Mesendoderm (in vitro differentiated cells): ENCODE results near the gene KAT8.
"Not testable (repeated sequence)": the region's sequence is repeated elsewhere in the genome, so short reads cannot be mapped to it uniquely, and the experiment has no call there.

ENCODE experiments used
- DNase-seq: peaks from one replicate; pipeline ENCODE4 v3.0.0; 2013
- H2AK5ac ChIP-seq: 2 replicates; pipeline ENCODE4 v1.6.1; 2013; ENCODE audit warnings: low read length, inconsistent platforms
- H2BK120ac ChIP-seq: 2 replicates; pipeline ENCODE4 v1.6.1; 2013; ENCODE audit warnings: low read depth, mild to moderate bottlenecking, low read length, moderate library complexity, mixed read lengths
- H2BK15ac ChIP-seq: replicated peaks from 2 replicates; pipeline ENCODE4 v1.6.1; 2013; ENCODE audit warnings: low read depth, mild to moderate bottlenecking, moderate library complexity
- H2BK5ac ChIP-seq: 2 replicates; pipeline ENCODE4 v1.6.1; 2013; ENCODE audit warnings: low read length, inconsistent platforms
- H3K18ac ChIP-seq: 2 replicates; pipeline ENCODE4 v1.6.1; 2013; ENCODE audit warnings: mild to moderate bottlenecking, low read length, mixed read lengths
- H3K23ac ChIP-seq: one replicate; pipeline ENCODE4 v1.6.1; 2013; ENCODE audit warnings: low read length
- H3K27ac ChIP-seq: 2 replicates; pipeline ENCODE4 v1.5.1; 2013; ENCODE audit warnings: low read depth, mild to moderate bottlenecking, inconsistent platforms, low read length, moderate library complexity
- H3K27me3 ChIP-seq: 2 replicates; pipeline ENCODE4 v1.6.1; 2013; ENCODE audit warnings: low read length, control low read depth, mild to moderate bottlenecking, inconsistent platforms; ENCODE audit not compliant: insufficient read depth, poor library complexity
- H3K36me3 ChIP-seq: 2 replicates; pipeline ENCODE4 v1.6.1; 2013; ENCODE audit warnings: low read length, inconsistent platforms; ENCODE audit not compliant: control insufficient read depth, insufficient read depth
- H3K4ac ChIP-seq: one replicate; pipeline ENCODE4 v1.6.1; 2013; ENCODE audit warnings: low read depth, mild to moderate bottlenecking, low read length, moderate library complexity
- H3K4me1 ChIP-seq: 2 replicates; pipeline ENCODE4 v1.6.1; 2013; ENCODE audit warnings: low read depth, low read length, inconsistent platforms; ENCODE audit not compliant: control insufficient read depth
- H3K4me2 ChIP-seq: 2 replicates; pipeline ENCODE4 v1.6.1; 2013; ENCODE audit warnings: low read length
- H3K4me3 ChIP-seq: 2 replicates; pipeline ENCODE4 v1.5.1; 2013; ENCODE audit warnings: mild to moderate bottlenecking, low read length
- H3K56ac ChIP-seq: one replicate; pipeline ENCODE4 v1.6.1; 2013; ENCODE audit warnings: low read length
- H3K79me1 ChIP-seq: 2 replicates; pipeline ENCODE4 v1.6.1; 2013; ENCODE audit warnings: low read length, inconsistent platforms
- H3K79me2 ChIP-seq: 2 replicates; pipeline ENCODE4 v1.6.1; 2013; ENCODE audit warnings: mild to moderate bottlenecking, low read length; ENCODE audit not compliant: control insufficient read depth, insufficient read depth
- H3K9ac ChIP-seq: 2 replicates; pipeline ENCODE4 v1.6.1; 2013; ENCODE audit warnings: low read length, inconsistent platforms
- H4K5ac ChIP-seq: one replicate; pipeline ENCODE4 v1.6.1; 2013; ENCODE audit warnings: low read length
- H4K8ac ChIP-seq: one replicate; pipeline ENCODE4 v1.6.1; 2013; ENCODE audit warnings: low read depth, mild to moderate bottlenecking, control low read depth, low read length, moderate library complexity
- WGBS: extraction: QIAGEN DNeasy Blood & Tissue Kit; methylation state at CpG from one replicate; pipeline ENCODE4 v1.1.7; 2013; ENCODE audit warnings: low lambda C conversion rate, missing lambda C conversion rate; ENCODE audit not compliant: insufficient coverage; ENCODE audit errors: extremely low coverage; 5-methylcytosine and 5-hydroxymethylcytosine counted together

The KAT8 gene

DNA sequence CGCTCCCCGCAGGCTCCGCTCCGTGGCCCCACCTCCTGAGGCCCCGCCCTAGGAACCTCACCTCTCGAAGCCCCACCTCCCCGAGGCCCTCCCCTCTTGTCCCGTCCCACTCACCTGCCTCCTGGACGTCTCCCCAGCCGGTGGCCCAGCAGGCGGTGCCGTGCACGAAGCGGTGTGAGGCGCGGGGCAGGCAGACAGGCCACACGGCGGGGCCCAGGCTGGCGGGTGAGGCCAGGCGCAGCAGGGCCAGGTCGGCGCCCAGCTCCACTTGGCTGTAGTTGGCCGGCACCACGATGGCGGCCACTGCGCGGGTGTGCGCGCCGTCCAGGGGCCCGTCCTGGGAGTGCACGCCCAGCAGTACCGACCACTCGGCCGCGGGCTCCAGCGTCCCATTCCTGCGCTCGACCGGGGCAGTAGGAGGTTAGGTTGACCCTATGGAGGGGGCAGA is 30.8 kb downstream of the KAT8 start:
- Histone ChIP-seq H3K56ac (peak overlapping the region; percentile 88), H3K9ac (peak overlapping the region; percentile 61), H2AK5ac (no peak overlapping the region), H3K4me3 (peak overlapping the region; percentile 25), H4K5ac (no peak overlapping the region), H2BK5ac (no peak overlapping the region), H3K79me1 (no peaks in the 10 kb centered on the region), H3K36me3 (no peaks in the 10 kb centered on the region), H3K4me2 (peak overlapping the region; percentile 88), H4K8ac (no peak overlapping the region), H3K27me3 (peaks cover 3% of the 10 kb centered on the region), H3K4me1 (no peaks in the 10 kb centered on the region), H3K27ac (no peak overlapping the region), H3K18ac (no peak overlapping the region), H3K23ac (no peak overlapping the region), H3K79me2 (no peaks in the 10 kb centered on the region), H2BK15ac (no peak overlapping the region), H3K4ac (no peak overlapping the region), H2BK120ac (no peak overlapping the region)
- DNase-seq: no peak
- WGBS: no CpG with 5 or more reads among the region's 40 CpGs

DNA sequence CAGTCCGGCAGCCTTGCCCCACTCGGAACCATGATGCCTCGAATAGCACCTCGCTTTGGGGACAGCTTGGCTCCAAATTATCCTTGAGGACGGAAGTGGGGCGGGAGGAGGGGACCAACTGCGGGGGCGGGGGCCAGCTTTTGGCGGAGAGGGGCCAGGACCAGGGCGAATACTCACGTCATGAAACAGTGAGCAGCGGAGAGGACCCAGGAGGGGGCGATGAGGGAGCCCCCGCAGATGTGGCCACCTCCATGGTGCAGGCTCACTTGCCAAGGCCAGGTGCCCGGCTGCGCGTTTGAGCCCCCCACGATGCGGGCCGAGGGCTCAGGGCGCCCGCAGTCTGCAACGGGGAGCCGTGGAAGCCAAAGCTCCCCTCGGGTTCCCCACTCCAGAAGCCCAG is 31.4 kb downstream of the KAT8 start:
- no peak overlapping the region for H3K18ac ChIP-seq
- H3K9ac ChIP-seq: no peak overlapping the region
- H3K27me3 ChIP-seq: peaks cover 3% of the 10 kb centered on the region
- no peak overlapping the region for H3K23ac ChIP-seq
- DNase-seq: no peak
- no peak overlapping the region for H2BK5ac ChIP-seq
- no peaks in the 10 kb centered on the region for H3K79me2 ChIP-seq
- H2BK120ac ChIP-seq: no peak overlapping the region
- no CpG with 5 or more reads among the region's 25 CpGs for WGBS
- no peak overlapping the region for H4K8ac ChIP-seq
- H3K56ac ChIP-seq: no peak overlapping the region
- no peak overlapping the region for H3K4ac ChIP-seq
- H3K79me1 ChIP-seq: no peaks in the 10 kb centered on the region
- no peak overlapping the region for H2BK15ac ChIP-seq
- H3K4me2 ChIP-seq: no peak overlapping the region
- H3K27ac ChIP-seq: no peak overlapping the region
- H3K4me1 ChIP-seq: no peaks in the 10 kb centered on the region
- H3K4me3 ChIP-seq: no peak overlapping the region
- no peak overlapping the region for H4K5ac ChIP-seq
- no peak overlapping the region for H2AK5ac ChIP-seq
- H3K36me3 ChIP-seq: no peaks in the 10 kb centered on the region

DNA sequence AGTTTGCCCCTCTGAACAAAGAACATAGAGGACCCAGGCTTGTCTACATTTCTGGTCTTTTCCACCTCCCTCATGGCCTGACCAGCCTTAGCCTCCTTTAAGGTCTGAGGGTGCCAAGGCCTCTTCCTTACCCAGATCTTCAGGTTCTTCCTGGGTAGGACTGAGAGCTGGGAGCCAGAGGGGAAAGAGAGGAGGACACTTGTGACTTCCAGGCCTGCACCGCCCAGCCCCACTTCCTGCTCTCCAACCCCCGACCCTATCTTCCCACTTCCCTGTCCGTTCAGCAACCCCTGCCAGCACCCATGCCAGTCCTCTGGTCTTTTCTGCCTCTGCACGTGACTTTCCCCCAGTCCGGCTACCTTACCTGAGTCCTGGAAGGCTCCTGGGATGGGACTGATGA is 31.9 kb downstream of the KAT8 start:
- Histone ChIP-seq H4K5ac (no peak overlapping the region), H3K4me3 (no peak overlapping the region), H3K4me1 (no peaks in the 10 kb centered on the region), H2AK5ac (no peak overlapping the region), H2BK120ac (no peak overlapping the region), H3K56ac (peak overlapping the region; percentile 49), H2BK15ac (no peak overlapping the region), H3K79me1 (no peaks in the 10 kb centered on the region), H2BK5ac (no peak overlapping the region), H3K27me3 (peaks cover 3% of the 10 kb centered on the region), H3K4ac (no peak overlapping the region), H3K18ac (no peak overlapping the region), H3K9ac (no peak overlapping the region), H3K4me2 (no peak overlapping the region), H3K36me3 (no peaks in the 10 kb centered on the region), H3K79me2 (no peaks in the 10 kb centered on the region), H3K23ac (peak overlapping the region; percentile 3), H4K8ac (no peak overlapping the region), H3K27ac (no peak overlapping the region)
- DNase-seq: no peak
- no CpG with 5 or more reads among the region's 5 CpGs for whole genome bisulfite sequencing

DNA sequence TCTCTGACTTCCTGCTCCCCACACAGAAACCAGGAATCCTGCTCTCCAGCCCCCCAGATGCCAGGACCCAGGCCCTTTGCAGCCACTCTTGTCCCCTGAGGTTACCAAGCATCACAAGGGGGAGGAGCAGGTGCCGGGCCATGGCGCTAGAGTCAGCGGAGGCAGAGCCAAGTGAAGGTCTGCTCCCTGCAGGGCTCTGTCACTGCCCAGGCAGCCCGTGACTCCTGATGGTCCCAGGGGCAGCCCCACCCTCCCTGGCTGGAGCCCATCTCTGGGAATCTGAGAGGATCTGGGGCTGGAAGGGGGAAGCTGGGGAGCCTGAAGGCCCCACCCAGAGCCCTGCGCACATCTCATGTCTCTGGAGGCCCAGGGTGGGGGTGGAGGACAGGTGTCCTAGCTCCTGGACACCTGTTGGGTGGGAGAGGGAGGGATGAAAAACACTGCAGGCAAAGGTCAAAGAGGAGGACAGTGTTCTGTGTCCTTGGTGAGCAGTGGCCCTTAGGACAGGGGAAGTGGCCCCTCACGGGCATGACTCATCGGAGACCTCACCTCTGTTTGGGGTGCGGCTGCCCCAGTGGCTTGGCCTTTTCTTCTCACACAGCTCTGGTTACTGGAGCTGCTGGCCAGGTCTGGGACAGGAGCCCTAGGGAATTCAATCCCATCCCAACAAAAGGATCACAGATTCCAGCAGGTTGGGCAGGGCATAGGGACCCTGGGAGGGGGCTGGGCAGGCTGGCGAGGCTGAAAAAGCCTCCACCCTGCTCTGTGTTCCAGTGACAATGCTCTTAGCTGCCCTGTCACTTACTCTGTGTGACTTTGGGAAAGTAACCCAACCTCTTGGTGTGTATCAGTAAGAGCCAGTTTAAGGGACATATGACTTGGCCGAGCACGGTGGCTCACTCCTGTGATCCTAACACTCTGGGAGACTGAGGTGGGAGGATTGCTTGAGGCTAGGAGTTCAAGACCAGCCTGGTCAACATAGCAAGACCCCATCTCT is 32.7 kb downstream of the KAT8 start, which contains the start of gene PRSS36:
Gene PRSS36, minus strand, starts transcription at position 173 of the 997 bp plus-strand sequence. Its CDS starts 31 bp downstream, at position 142.
- H4K5ac ChIP-seq: no peak within 1 kb of the TSS
- no peak for DNase-seq
- no peak within 1 kb of the TSS for H2BK5ac ChIP-seq
- H4K8ac ChIP-seq: no peak within 1 kb of the TSS
- H2BK15ac ChIP-seq: no peak within 1 kb of the TSS
- H3K27me3 ChIP-seq: peaks cover 3% of the 10 kb centered on the region
- no peak within 1 kb of the TSS for H3K27ac ChIP-seq
- no peak within 1 kb of the TSS for H2AK5ac ChIP-seq
- no peak within 1 kb of the TSS for H3K18ac ChIP-seq
- H3K4me2 ChIP-seq: no peak within 1 kb of the TSS
- no peaks in the 10 kb centered on the region for H3K4me1 ChIP-seq
- H3K9ac ChIP-seq: no peak within 1 kb of the TSS
- no CpG with 5 or more reads among the region's 11 CpGs for WGBS
- H3K79me1 ChIP-seq: no peaks in the 10 kb centered on the region
- peak within 1 kb of the TSS; percentile 49 for H3K56ac ChIP-seq
- no peak within 1 kb of the TSS for H3K4ac ChIP-seq
- H3K23ac ChIP-seq: peak within 1 kb of the TSS; percentile 3
- H3K4me3 ChIP-seq: no peak within 1 kb of the TSS
- no peak within 1 kb of the TSS for H2BK120ac ChIP-seq
- no peaks in the 10 kb centered on the region for H3K79me2 ChIP-seq
- H3K36me3 ChIP-seq: no peaks in the 10 kb centered on the region

DNA sequence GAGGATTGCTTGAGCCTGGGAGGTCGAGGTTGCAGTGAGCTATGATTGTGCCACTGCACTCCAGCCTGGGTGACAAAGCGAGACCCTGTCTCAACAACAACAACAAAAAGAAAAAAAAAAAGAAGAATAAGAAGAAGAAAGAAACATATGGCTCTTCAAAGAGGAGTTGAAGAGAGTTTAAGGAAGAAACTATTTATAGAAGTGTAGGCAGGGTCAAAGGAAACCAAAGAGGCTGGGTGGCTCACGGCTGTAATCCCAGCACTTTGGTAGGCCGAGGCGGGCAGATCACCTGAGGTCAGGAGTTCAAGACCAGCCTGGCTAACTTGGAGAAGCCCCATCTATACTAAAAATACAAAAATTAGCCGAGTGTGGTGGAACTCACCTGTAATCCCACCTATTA is 33.5 kb downstream of the KAT8 start:
- not testable (repeated sequence) for H2BK15ac ChIP-seq, H3K4ac ChIP-seq, H3K23ac ChIP-seq, H3K79me1 ChIP-seq, H3K4me1 ChIP-seq, H2BK5ac ChIP-seq, H3K56ac ChIP-seq, H3K27me3 ChIP-seq, H3K36me3 ChIP-seq, H3K4me3 ChIP-seq, H3K79me2 ChIP-seq, H3K27ac ChIP-seq, H3K4me2 ChIP-seq, DNase-seq, H3K9ac ChIP-seq, H2AK5ac ChIP-seq, H4K5ac ChIP-seq, H3K18ac ChIP-seq, H4K8ac ChIP-seq, H2BK120ac ChIP-seq
- no CpG with 5 or more reads among the region's 6 CpGs for WGBS
